ENCODE results near the gene SLF2. TPM values are rescaled to one million over a fixed set of nuclear protein-coding genes. Genes with fewer than 3 reads are reported as not detected.
"Not testable (repeated sequence)": the region's sequence is repeated elsewhere in the genome, so short reads cannot be mapped to it uniquely, and the experiment has no call there.

SLF2 gene
- total RNA-seq, 1 donor from 2014 or later, result 18.9 TPM

GRCh38 chr10:100876585-100877460, 35.9 kb upstream of the SLF2 start:
- intact Hi-C loops (cut with micrococcal nuclease), result no loop called here
- ATAC-seq (no peak), DNase-seq (no peak)

GRCh38 chr10:100877461-100877850, 35.3 kb upstream of the SLF2 start:
- DNase-seq (no peak), ATAC-seq (no peak)
- intact Hi-C loops (cut with micrococcal nuclease), result no loop called here

- peak; percentile 47 for DNase-seq
- peak; percentile 84 for ATAC-seq
- intact Hi-C loops (cut with micrococcal nuclease), result no loop called here
These were observed 34.4 kb upstream of the SLF2 start for GRCh38 chr10:100878291-100878910.

GRCh38 chr10:100879741-100880360, 32.9 kb upstream of the SLF2 start:
- no peak for DNase-seq
- intact Hi-C loops (cut with micrococcal nuclease), result no loop called here
- ATAC-seq, result no peak

GRCh38 chr10:100881556-100882213, 31.1 kb upstream of the SLF2 start:
- intact Hi-C loops (cut with micrococcal nuclease), result no loop called here
- DNase-seq, result no peak
- ATAC-seq, result no peak

GRCh38 chr10:100882252-100882651, 30.5 kb upstream of the SLF2 start:
- intact Hi-C loops (cut with micrococcal nuclease), result no loop called here
- DNase-seq (no peak), ATAC-seq (no peak)

GRCh38 chr10:100882671-100883311, 30.0 kb upstream of the SLF2 start:
- ATAC-seq (peak; percentile 52), DNase-seq (peak; percentile 48)
- intact Hi-C loops (cut with micrococcal nuclease), result no loop called here

- no peak for DNase-seq
- ATAC-seq, result no peak
- intact Hi-C loops (cut with micrococcal nuclease), result no loop called here
These were observed 29.4 kb upstream of the SLF2 start for GRCh38 chr10:100883312-100883821.

GRCh38 chr10:100885611-100886010, 27.2 kb upstream of the SLF2 start:
- intact Hi-C loops (cut with micrococcal nuclease); ATAC-seq: not testable (repeated sequence)

GRCh38 chr10:100886091-100886490, 26.7 kb upstream of the SLF2 start:
- intact Hi-C loops (cut with micrococcal nuclease), result no loop called here
- ATAC-seq (no peak), DNase-seq (no peak)

More at GRCh38 chr10:100885611-100886010, 27.2 kb upstream of the SLF2 start:
- not testable (repeated sequence) for DNase-seq

- DNase-seq, result no peak
- intact Hi-C loops (cut with micrococcal nuclease), result no loop called here
- ATAC-seq, result no peak
These were observed 26.2 kb upstream of the SLF2 start for GRCh38 chr10:100886521-100886920.

GRCh38 chr10:100886963-100887362, 25.8 kb upstream of the SLF2 start:
- DNase-seq (peak; percentile 65), ATAC-seq (peak; percentile 79)
- intact Hi-C loops (cut with micrococcal nuclease), result no loop called here

- intact Hi-C loops (cut with micrococcal nuclease), result no loop called here
- DNase-seq (no peak), ATAC-seq (no peak)
These were observed 24.9 kb upstream of the SLF2 start for GRCh38 chr10:100887761-100888296.

GRCh38 chr10:100888957-100889356, 23.8 kb upstream of the SLF2 start:
- DNase-seq, result no peak
- intact Hi-C loops (cut with micrococcal nuclease), result no loop called here
- ATAC-seq, result no peak

GRCh38 chr10:100889546-100889945, 23.2 kb upstream of the SLF2 start:
- DNase-seq (no peak), ATAC-seq (no peak)
- intact Hi-C loops (cut with micrococcal nuclease), result no loop called here

GRCh38 chr10:100890141-100890672, 22.6 kb upstream of the SLF2 start:
- ATAC-seq, result no peak
- no peak for DNase-seq
- intact Hi-C loops (cut with micrococcal nuclease), result no loop called here

GRCh38 chr10:100890673-100891317, 22.0 kb upstream of the SLF2 start:
- DNase-seq (no peak), ATAC-seq (peak; percentile 86)
- intact Hi-C loops (cut with micrococcal nuclease), result no loop called here

GRCh38 chr10:100894033-100894432, 18.7 kb upstream of the SLF2 start:
- intact Hi-C loops (cut with micrococcal nuclease), result no loop called here
- ATAC-seq (no peak), DNase-seq (no peak)

Data from left ventricle myocardium superior (tissue), 1 donor.